ENCODE measurements around the gene AHCTF1. TPM values are rescaled to one million over a fixed set of nuclear protein-coding genes. Genes with fewer than 3 reads are reported as not detected.

The AHCTF1 gene
- total RNA-seq, 1 donor from 2014 or later = 25.2 TPM

GRCh38 chr1:246795906-246796694 lies 135.6 kb downstream of the AHCTF1 start:
- Mint-ChIP-seq H3K9me3 (ENCODE audit: unreplicated experiment) (peaks cover 15% of the 10 kb centered on the region), H3K36me3 (ENCODE audit: unreplicated experiment) (peaks cover 10% of the 10 kb centered on the region), H3K4me1 (ENCODE audit: low read depth, unreplicated experiment) (peaks cover 29% of the 10 kb centered on the region), H3K27me3 (ENCODE audit: unreplicated experiment) (peaks cover 21% of the 10 kb centered on the region), H3K4me3 (ENCODE audit: unreplicated experiment) (no peak overlapping the region), H3K27ac (ENCODE audit: unreplicated experiment) (peak overlapping the region; percentile 49)
- DNase-seq = no peak
- TF ChIP-seq, protein P1, sequence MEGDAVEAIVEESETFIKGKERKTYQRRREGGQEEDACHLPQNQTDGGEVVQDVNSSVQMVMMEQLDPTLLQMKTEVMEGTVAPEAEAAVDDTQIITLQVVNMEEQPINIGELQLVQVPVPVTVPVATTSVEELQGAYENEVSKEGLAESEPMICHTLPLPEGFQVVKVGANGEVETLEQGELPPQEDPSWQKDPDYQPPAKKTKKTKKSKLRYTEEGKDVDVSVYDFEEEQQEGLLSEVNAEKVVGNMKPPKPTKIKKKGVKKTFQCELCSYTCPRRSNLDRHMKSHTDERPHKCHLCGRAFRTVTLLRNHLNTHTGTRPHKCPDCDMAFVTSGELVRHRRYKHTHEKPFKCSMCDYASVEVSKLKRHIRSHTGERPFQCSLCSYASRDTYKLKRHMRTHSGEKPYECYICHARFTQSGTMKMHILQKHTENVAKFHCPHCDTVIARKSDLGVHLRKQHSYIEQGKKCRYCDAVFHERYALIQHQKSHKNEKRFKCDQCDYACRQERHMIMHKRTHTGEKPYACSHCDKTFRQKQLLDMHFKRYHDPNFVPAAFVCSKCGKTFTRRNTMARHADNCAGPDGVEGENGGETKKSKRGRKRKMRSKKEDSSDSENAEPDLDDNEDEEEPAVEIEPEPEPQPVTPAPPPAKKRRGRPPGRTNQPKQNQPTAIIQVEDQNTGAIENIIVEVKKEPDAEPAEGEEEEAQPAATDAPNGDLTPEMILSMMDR (IDR thresholded peaks at IDR 0.05; ENCODE audit: partially characterized antibody, unreplicated experiment) = no peak

DNA sequence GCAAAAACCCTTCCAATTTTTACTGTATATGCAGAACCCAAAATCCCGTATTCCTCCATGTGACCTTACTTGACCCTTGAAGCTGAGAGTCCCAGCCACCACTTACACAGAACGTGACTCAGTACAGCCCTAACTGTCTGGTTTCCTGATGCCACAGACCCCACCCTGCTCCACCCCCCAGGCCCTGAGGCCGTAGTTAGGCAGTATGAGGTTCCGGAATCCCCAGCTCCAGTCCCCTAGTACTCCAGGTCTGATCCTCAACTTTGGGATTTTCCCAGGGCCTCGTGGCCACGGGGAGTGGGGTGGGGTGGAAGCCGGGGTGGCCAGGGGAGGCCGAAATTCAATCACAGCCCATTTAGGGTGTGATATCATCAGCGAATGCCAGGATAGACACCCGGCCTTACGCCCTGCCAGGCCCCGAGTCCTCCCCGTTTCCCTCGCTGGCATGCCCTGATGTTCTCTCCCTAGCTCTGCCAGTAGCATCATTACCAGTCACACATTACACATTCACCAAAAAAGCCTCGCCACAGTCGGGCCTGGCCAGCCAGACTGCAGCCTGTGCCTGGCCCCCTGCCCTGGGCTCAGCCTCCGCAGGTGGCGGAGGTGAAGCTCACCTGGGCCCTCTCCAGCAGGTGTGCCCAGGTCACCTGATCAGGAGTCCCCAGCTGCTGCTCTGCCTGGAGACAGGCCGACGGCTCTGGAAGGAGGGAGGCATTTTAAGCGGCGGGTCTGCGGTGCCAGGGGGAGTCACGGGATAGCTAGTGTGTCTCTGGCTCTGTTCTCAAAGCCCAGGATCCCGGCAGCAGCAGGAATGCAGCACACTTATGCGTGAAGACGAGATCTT lies 136.7 kb downstream of the AHCTF1 start:
- Mint-ChIP-seq H3K27ac (ENCODE audit: unreplicated experiment) (peak overlapping the region; percentile 98), H3K4me1 (ENCODE audit: low read depth, unreplicated experiment) (peaks cover 29% of the 10 kb centered on the region), H3K36me3 (ENCODE audit: unreplicated experiment) (peaks cover 10% of the 10 kb centered on the region), H3K27me3 (ENCODE audit: unreplicated experiment) (peaks cover 22% of the 10 kb centered on the region), H3K9me3 (ENCODE audit: unreplicated experiment) (peaks cover 18% of the 10 kb centered on the region), H3K4me3 (ENCODE audit: unreplicated experiment) (no peak overlapping the region)
- TF ChIP-seq, protein P1 (IDR thresholded peaks at IDR 0.05; ENCODE audit: partially characterized antibody, unreplicated experiment) = no peak
- DNase-seq = no peak

DNA sequence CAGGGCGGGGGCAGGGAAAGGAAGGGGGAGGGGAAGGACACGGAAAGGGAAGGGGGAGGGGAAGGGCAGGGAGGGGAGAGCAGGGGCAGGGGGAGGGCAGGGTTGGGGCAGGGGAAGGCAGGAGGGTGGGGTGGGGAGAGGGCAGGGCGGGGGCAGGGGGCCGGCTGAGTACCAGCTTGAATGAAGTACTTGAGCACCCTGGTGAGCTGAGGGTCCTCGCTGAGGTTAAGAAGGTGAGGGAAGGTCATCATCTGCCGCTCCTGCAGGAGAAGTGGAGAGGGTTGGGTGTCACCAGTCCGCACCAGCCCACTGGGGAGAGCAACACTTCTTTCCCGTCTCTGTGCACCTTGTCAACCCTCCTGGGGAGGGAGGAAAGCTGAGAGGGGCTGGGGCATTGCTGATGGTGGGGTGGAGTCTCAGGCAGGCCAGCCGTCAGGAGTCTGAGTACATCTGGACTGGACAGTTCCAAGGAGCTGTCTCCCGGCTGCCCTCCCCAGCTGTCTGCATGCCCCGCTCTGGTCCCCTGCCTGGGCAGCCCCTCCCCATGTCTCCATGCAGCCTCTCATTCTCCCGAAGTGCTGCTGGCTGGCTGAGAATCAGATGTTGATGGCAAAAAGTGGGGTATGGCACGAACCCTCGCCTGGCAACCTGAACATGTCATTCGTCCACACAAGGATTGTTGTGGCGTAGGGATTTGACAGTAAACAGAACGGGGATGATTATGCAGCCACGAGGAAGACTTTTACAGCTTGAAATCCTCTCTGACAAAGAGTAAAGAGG lies 137.5 kb downstream of the AHCTF1 start:
- peak overlapping the region; percentile 98 for H3K27ac Mint-ChIP-seq (ENCODE audit: unreplicated experiment)
- peak overlapping the region; percentile 59 for H3K4me3 Mint-ChIP-seq (ENCODE audit: unreplicated experiment)
- H3K9me3 Mint-ChIP-seq (ENCODE audit: unreplicated experiment) = peaks cover 18% of the 10 kb centered on the region
- peaks cover 30% of the 10 kb centered on the region for H3K4me1 Mint-ChIP-seq (ENCODE audit: low read depth, unreplicated experiment)
- peaks cover 13% of the 10 kb centered on the region for H3K36me3 Mint-ChIP-seq (ENCODE audit: unreplicated experiment)
- TF ChIP-seq, protein P1 (IDR thresholded peaks at IDR 0.05; ENCODE audit: partially characterized antibody, unreplicated experiment) = no peak
- peak; percentile 73 for DNase-seq
- H3K27me3 Mint-ChIP-seq (ENCODE audit: unreplicated experiment) = peaks cover 22% of the 10 kb centered on the region

DNA sequence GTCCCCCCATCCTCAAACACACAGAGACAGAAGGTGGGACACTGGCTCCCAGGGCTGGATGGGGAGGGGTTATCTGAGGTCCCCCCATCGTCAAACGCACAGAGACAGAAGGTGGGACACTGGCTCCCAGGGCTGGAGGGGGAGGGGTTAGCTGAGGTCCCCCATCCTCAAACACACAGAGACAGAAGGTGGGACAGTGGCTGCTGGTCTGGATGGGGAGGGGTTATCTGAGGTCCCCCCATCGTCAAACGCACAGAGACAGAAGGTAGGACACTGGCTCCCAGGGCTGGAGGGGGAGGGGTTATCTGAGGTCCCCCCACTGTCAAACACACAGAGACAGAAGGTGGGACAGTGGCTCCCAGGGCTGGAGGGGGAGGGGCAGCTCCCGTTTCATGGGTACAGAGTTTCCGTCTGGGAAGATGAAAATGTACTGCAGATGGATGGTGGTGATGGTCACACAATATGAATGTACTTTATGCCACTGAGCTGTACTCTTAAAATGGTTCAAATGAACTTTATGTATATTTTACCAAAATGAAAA lies 138.3 kb downstream of the AHCTF1 start:
- peaks cover 22% of the 10 kb centered on the region for H3K27me3 Mint-ChIP-seq (ENCODE audit: unreplicated experiment)
- TF ChIP-seq, protein P1 (IDR thresholded peaks at IDR 0.05; ENCODE audit: partially characterized antibody, unreplicated experiment) = no peak
- peaks cover 14% of the 10 kb centered on the region for H3K36me3 Mint-ChIP-seq (ENCODE audit: unreplicated experiment)
- DNase-seq = peak; percentile 67
- H3K27ac Mint-ChIP-seq (ENCODE audit: unreplicated experiment) = peak overlapping the region; percentile 97
- H3K4me1 Mint-ChIP-seq (ENCODE audit: low read depth, unreplicated experiment) = peaks cover 29% of the 10 kb centered on the region
- H3K9me3 Mint-ChIP-seq (ENCODE audit: unreplicated experiment) = peaks cover 18% of the 10 kb centered on the region
- H3K4me3 Mint-ChIP-seq (ENCODE audit: unreplicated experiment) = peak overlapping the region; percentile 75
